ENCODE measurements around the gene RPTOR. TPM values are rescaled to one million over a fixed set of nuclear protein-coding genes. Genes with fewer than 3 reads are reported as not detected.

Gene RPTOR
- total RNA-seq, 1 experiment from 2014 or later: 25.1 TPM

DNA sequence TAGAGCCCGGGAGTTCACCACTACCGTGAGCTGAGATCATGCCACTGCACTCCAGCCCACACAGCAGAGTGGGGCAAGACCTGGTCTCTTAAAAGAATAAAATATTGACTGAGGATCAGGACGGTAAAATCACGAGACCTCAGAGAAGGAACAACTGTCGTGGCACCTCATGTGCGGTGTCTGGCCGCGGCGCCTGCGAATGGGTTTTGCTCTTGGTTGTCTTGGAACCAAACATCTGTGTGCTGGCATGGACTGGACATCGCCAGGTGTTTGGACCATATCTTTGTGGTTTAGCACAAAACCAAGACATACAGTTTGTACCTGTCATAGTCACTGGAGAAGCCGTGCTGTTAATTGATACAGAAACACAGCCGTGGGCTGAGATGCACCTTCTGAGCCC, 234.1 kb downstream of the RPTOR start:
- Histone ChIP-seq H3T11ph (ENCODE audit: low read length) (no peak overlapping the region), H2AFZ (ENCODE audit: low read length) (no peak overlapping the region), H3K4ac (ENCODE audit: low read depth, low read length) (no peak overlapping the region), H4K20me1 (ENCODE audit: control insufficient read depth, insufficient read depth, insufficient read length) (no peaks in the 10 kb centered on the region), H3K23me2 (ENCODE audit: insufficient read length, low read depth, low read length, poor library complexity, severe bottlenecking) (no peaks in the 10 kb centered on the region), H4K91ac (ENCODE audit: insufficient read length, low read depth, low read length) (no peak overlapping the region), H3K79me2 (ENCODE audit: insufficient read depth, low read length) (no peaks in the 10 kb centered on the region), H2BK5ac (ENCODE audit: insufficient read length, low read length) (no peak overlapping the region), H2BK15ac (ENCODE audit: low read depth, low read length) (no peak overlapping the region), H2BK120ac (ENCODE audit: low read depth, low read length, poor library complexity, severe bottlenecking) (no peak overlapping the region), H3K27ac (ENCODE audit: insufficient read length, low read depth, low read length) (no peak overlapping the region), H3K4me2 (ENCODE audit: insufficient read depth, insufficient read length, low read length) (no peak overlapping the region), H2BK20ac (ENCODE audit: low read depth, low read length, poor library complexity, severe bottlenecking) (no peak overlapping the region), H2AK5ac (ENCODE audit: insufficient read length, low read length) (no peak overlapping the region), H3K79me1 (ENCODE audit: insufficient read depth, low read depth, low read length, poor library complexity, severe bottlenecking) (no peaks in the 10 kb centered on the region), H3K56ac (ENCODE audit: insufficient read length, low read depth, low read length) (no peak overlapping the region), H4K5ac (ENCODE audit: insufficient read length, low read depth, low read length) (no peak overlapping the region), H2BK12ac (ENCODE audit: insufficient read length, low read depth, low read length) (no peak overlapping the region), H3K9me3 (ENCODE audit: control insufficient read depth, low read depth, low read length) (no peaks in the 10 kb centered on the region), H4K8ac (replicated peaks; ENCODE audit: insufficient read length, low read depth, low read length) (no peak overlapping the region), H3K18ac (ENCODE audit: insufficient read length, low read depth, low read length) (no peak overlapping the region), H3K27me3 (ENCODE audit: insufficient read depth, low read length) (no peaks in the 10 kb centered on the region), H3K4me1 (ENCODE audit: insufficient read depth, low read length) (peaks cover 2% of the 10 kb centered on the region; the same call in 1 of the 2 replicates), H3K14ac (ENCODE audit: insufficient read depth, low read length) (no peak overlapping the region), H3K23ac (ENCODE audit: insufficient read length, low read depth, low read length) (no peak overlapping the region), H3K9ac (ENCODE audit: extremely low read depth, insufficient read length, low read length) (no peak overlapping the region)
- no CpG with 5 or more reads among the region's 13 CpGs for WGBS (ENCODE audit: extremely low coverage, insufficient read length, low lambda C conversion rate)
- no peak for DNase-seq
- Mint-ChIP-seq H3K27me3 (ENCODE audit: low read depth) (no peaks in the 10 kb centered on the region), H3K9me3 (no peaks in the 10 kb centered on the region), H3K27ac (no peak overlapping the region), H3K4me1 (peaks cover 32 to 43% of the 10 kb centered on the region in 2 experiments), H3K4me3 (no peak overlapping the region), H3K36me3 (ENCODE audit: insufficient read depth in 1 of 3, low read depth in 3 of 3) (peaks cover 7 to 9% (median 7%) of the 10 kb centered on the region in 3 experiments; a peak in 6 of 7 replicates)
- TF ChIP-seq, protein P1, sequence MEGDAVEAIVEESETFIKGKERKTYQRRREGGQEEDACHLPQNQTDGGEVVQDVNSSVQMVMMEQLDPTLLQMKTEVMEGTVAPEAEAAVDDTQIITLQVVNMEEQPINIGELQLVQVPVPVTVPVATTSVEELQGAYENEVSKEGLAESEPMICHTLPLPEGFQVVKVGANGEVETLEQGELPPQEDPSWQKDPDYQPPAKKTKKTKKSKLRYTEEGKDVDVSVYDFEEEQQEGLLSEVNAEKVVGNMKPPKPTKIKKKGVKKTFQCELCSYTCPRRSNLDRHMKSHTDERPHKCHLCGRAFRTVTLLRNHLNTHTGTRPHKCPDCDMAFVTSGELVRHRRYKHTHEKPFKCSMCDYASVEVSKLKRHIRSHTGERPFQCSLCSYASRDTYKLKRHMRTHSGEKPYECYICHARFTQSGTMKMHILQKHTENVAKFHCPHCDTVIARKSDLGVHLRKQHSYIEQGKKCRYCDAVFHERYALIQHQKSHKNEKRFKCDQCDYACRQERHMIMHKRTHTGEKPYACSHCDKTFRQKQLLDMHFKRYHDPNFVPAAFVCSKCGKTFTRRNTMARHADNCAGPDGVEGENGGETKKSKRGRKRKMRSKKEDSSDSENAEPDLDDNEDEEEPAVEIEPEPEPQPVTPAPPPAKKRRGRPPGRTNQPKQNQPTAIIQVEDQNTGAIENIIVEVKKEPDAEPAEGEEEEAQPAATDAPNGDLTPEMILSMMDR (conservative IDR thresholded peaks at IDR 0.05): no peak

Measured in H9 (cell line).